KMS-11 (cell line): ENCODE results near the gene HBP1.

Source experiments
- H2AFZ ChIP-seq: fragments of 200-600 bp; sonication (generic); 2 replicates; pipeline ENCODE4 v1.6.1; 2016; ENCODE audit warnings: antibody characterized with exemption, mixed run types, low read depth
- H3K27ac ChIP-seq: fragments of 200-600 bp; sonication (generic); 2 replicates; pipeline ENCODE4 v1.6.1; 2016; ENCODE audit warnings: mild to moderate bottlenecking, mixed run types
- H3K27me3 ChIP-seq: fragments of 200-600 bp; sonication (generic); 2 replicates; pipeline ENCODE4 v1.6.1; 2017; ENCODE audit warnings: mild to moderate bottlenecking, low read depth, mixed run types, moderate library complexity; ENCODE audit not compliant: insufficient read depth
- H3K36me3 ChIP-seq: fragments of 200-600 bp; sonication (generic); 2 replicates; pipeline ENCODE4 v1.6.1; 2017; ENCODE audit warnings: mild to moderate bottlenecking, mixed run types; ENCODE audit not compliant: insufficient read depth
- H3K4me1 ChIP-seq: fragments of 200-600 bp; sonication (generic); 2 replicates; pipeline ENCODE4 v1.6.1; 2016; ENCODE audit warnings: mild to moderate bottlenecking, low read depth, mixed run types; ENCODE audit not compliant: poor library complexity, severe bottlenecking
- H3K4me2 ChIP-seq: fragments of 200-600 bp; sonication (generic); 2 replicates; pipeline ENCODE4 v1.7.0; 2016; ENCODE audit warnings: mild to moderate bottlenecking, mixed run types
- H3K4me3 ChIP-seq: fragments of 200-600 bp; sonication (generic); IDR thresholded peaks from 2 replicates; pipeline ENCODE4 v1.6.1; 2017; ENCODE audit warnings: low read depth, low read length, mixed read lengths; ENCODE audit not compliant: insufficient read depth
- H3K79me2 ChIP-seq: fragments of 200-600 bp; sonication (generic); 2 replicates; pipeline ENCODE4 v1.6.1; 2016; ENCODE audit warnings: low read depth, mixed run types; ENCODE audit not compliant: insufficient read depth
- H3K9ac ChIP-seq: fragments of 200-600 bp; sonication (generic); 2 replicates; pipeline ENCODE4 v1.6.1; 2016; ENCODE audit warnings: mild to moderate bottlenecking, mixed run types
- H4K20me1 ChIP-seq: fragments of 200-600 bp; sonication (generic); 2 replicates; pipeline ENCODE4 v1.6.1; 2016; ENCODE audit warnings: mild to moderate bottlenecking, mixed run types; ENCODE audit not compliant: insufficient read depth
- CTCF ChIP-seq: fragments of 200-600 bp; sonication (generic); conservative IDR thresholded peaks from 2 replicates; pipeline ENCODE4 v1.6.1; 2017; ENCODE audit warnings: low read depth, mild to moderate bottlenecking, antibody characterized with exemption, low read length, moderate library complexity, mixed read lengths

The HBP1 gene

GRCh38 chr7:107208563-107208962, 39.8 kb downstream of the HBP1 start:
- H2AFZ ChIP-seq, result no peak overlapping the region
- 0 out of 2 replicates have a peak overlapping the region, but pooled peaks have one; percentile 5 for H3K9ac ChIP-seq
- H3K79me2 ChIP-seq, result no peaks in the 10 kb centered on the region
- no peak overlapping the region for H3K4me3 ChIP-seq
- H3K4me2 ChIP-seq, result peak overlapping the region; percentile 13; the same call in 1 of the 2 replicates
- peaks cover 20% of the 10 kb centered on the region for H3K4me1 ChIP-seq
- no peak overlapping the region for H3K27ac ChIP-seq
- TF ChIP-seq CTCF, result no peak
- no peaks in the 10 kb centered on the region for H3K27me3 ChIP-seq
- H4K20me1 ChIP-seq, result no peaks in the 10 kb centered on the region
- no peaks in the 10 kb centered on the region; the same call in 1 of the 2 replicates for H3K36me3 ChIP-seq

- TF ChIP-seq CTCF, result no peak
- H3K27me3 ChIP-seq, result no peaks in the 10 kb centered on the region
- H3K9ac ChIP-seq, result no peak overlapping the region
- H3K4me1 ChIP-seq, result peaks cover 20% of the 10 kb centered on the region
- no peaks in the 10 kb centered on the region; the same call in 1 of the 2 replicates for H3K36me3 ChIP-seq
- no peak overlapping the region for H3K4me2 ChIP-seq
- no peak overlapping the region for H2AFZ ChIP-seq
- H4K20me1 ChIP-seq, result no peaks in the 10 kb centered on the region
- H3K4me3 ChIP-seq, result no peak overlapping the region
- no peak overlapping the region for H3K27ac ChIP-seq
- H3K79me2 ChIP-seq, result no peaks in the 10 kb centered on the region
These were observed 40.8 kb downstream of the HBP1 start for GRCh38 chr7:107209565-107209964.

GRCh38 chr7:107210400-107210799, 41.6 kb downstream of the HBP1 start:
- Histone ChIP-seq H3K9ac (no peak overlapping the region), H3K36me3 (no peaks in the 10 kb centered on the region; the same call in 1 of the 2 replicates), H3K4me2 (no peak overlapping the region), H3K4me1 (peaks cover 20% of the 10 kb centered on the region), H3K4me3 (no peak overlapping the region), H3K27ac (no peak overlapping the region), H3K79me2 (no peaks in the 10 kb centered on the region), H3K27me3 (no peaks in the 10 kb centered on the region), H4K20me1 (no peaks in the 10 kb centered on the region), H2AFZ (no peak overlapping the region)
- TF ChIP-seq CTCF, result no peak

GRCh38 chr7:107212725-107213124, 43.9 kb downstream of the HBP1 start:
- Histone ChIP-seq H2AFZ (no peak overlapping the region), H3K27me3 (no peaks in the 10 kb centered on the region), H3K79me2 (no peaks in the 10 kb centered on the region), H3K4me3 (no peak overlapping the region), H3K36me3 (no peaks in the 10 kb centered on the region; the same call in 1 of the 2 replicates), H3K9ac (no peak overlapping the region), H3K27ac (no peak overlapping the region), H3K4me2 (no peak overlapping the region), H4K20me1 (no peaks in the 10 kb centered on the region), H3K4me1 (peaks cover 17% of the 10 kb centered on the region)
- TF ChIP-seq CTCF, result no peak
